ENCODE measurements around the gene OR12D1. TPM values are rescaled to one million over a fixed set of nuclear protein-coding genes. Genes with fewer than 3 reads are reported as not detected.
"Not testable (repeated sequence)": the region's sequence is repeated elsewhere in the genome, so short reads cannot be mapped to it uniquely, and the experiment has no call there.

Gene OR12D1
- total and polyA plus RNA-seq, 3 donors from 2014 or later = not detected

DNA sequence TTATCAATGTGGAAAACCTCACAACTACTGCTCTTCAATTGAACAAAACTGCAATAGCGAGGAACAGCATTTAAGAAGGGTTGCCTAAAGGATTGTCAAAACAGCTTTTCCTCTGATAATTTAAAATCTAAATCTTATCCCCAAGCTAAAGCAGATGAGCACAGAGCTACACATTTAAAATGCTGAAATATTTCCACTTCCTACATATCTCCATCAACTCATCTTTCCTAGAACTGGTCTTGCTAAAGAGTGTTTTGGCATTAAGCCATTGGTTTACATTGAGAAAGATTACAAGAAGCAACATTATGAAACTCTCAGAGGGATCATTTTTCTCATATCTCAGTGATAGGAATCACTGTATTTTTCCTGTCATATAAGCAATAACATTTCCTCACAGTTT, 28.0 kb downstream of the OR12D1 start:
- DNase-seq = no peak
- no peaks in the 10 kb centered on the region for H3K27me3 ChIP-seq
- no peaks in the 10 kb centered on the region for H3K9me3 ChIP-seq
- intact Hi-C loops (cut with DNase I; ENCODE audit: low total_unique reads) = no loop called here
- 86 to 91% methylated on average over 1 of the region's 1 CpG for WGBS, 2 donors
- H3K4me3 ChIP-seq = no peak overlapping the region
- H3K36me3 ChIP-seq (ENCODE audit: low read depth, missing control alignments) = no peaks in the 10 kb centered on the region
- TF ChIP-seq, protein P1, sequence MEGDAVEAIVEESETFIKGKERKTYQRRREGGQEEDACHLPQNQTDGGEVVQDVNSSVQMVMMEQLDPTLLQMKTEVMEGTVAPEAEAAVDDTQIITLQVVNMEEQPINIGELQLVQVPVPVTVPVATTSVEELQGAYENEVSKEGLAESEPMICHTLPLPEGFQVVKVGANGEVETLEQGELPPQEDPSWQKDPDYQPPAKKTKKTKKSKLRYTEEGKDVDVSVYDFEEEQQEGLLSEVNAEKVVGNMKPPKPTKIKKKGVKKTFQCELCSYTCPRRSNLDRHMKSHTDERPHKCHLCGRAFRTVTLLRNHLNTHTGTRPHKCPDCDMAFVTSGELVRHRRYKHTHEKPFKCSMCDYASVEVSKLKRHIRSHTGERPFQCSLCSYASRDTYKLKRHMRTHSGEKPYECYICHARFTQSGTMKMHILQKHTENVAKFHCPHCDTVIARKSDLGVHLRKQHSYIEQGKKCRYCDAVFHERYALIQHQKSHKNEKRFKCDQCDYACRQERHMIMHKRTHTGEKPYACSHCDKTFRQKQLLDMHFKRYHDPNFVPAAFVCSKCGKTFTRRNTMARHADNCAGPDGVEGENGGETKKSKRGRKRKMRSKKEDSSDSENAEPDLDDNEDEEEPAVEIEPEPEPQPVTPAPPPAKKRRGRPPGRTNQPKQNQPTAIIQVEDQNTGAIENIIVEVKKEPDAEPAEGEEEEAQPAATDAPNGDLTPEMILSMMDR (IDR thresholded peaks at IDR 0.05) = no peak
- no peak for TF ChIP-seq POLR2A (IDR thresholded peaks at IDR 0.05)
- H3K4me1 ChIP-seq = no peaks in the 10 kb centered on the region
- H3K27ac ChIP-seq = no peak overlapping the region

DNA sequence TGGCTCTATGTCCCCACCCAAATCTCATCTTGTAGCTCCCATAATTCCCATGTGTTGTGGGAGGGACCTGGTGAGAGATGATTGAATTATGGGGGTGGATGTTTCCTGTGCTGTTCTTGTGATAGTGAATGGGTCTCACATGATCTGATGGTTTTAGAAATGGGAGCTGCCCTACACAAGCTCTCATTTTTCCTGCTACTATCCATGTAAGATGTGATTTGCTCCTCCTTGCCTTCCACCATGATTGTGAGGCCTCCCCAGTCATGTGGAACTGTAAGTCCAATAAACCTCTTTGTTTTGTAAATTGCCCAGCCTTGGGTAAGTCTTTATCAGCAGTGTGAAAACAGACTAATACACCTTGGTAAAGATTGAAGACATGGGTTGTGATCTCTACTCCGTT, 29.3 kb downstream of the OR12D1 start:
- DNase-seq; H3K9me3 ChIP-seq; H3K4me3 ChIP-seq; H3K4me1 ChIP-seq; H3K27ac ChIP-seq; H3K36me3 ChIP-seq (ENCODE audit: low read depth, missing control alignments); H3K27me3 ChIP-seq; intact Hi-C loops (cut with DNase I; ENCODE audit: low total_unique reads): not testable (repeated sequence)
- WGBS, 2 donors = 83 to 100% methylated on average over 1 of the region's 1 CpG

DNA sequence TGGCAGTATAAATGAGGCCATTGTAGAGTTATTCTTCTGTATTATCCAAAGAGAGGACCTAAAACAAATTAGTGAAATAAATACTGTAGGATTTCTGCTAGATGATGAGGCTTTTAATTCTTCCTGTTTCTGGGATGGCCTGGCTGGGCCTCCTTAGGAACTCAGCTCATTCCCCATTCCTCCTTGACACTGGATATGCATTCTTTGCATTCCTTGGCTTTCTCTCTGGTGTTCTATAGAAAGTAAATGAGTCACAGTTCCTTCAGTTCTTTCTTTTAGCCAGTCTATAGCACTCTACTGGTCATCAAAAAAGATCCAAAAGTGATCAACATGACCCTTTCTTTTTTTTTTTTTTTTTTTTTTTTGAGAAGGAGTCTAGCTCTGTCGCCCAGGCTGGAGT, 32.9 kb downstream of the OR12D1 start:
- Histone ChIP-seq H3K9me3 (no peaks in the 10 kb centered on the region), H3K4me1 (no peaks in the 10 kb centered on the region), H3K4me3 (no peak overlapping the region), H3K27me3 (no peaks in the 10 kb centered on the region), H3K36me3 (ENCODE audit: low read depth, missing control alignments) (no peaks in the 10 kb centered on the region), H3K27ac (no peak overlapping the region)
- intact Hi-C loops (cut with DNase I; ENCODE audit: low total_unique reads) = no loop called here
- TF ChIP-seq POLR2A (IDR thresholded peaks at IDR 0.05) = no peak
- TF ChIP-seq, protein P1 (IDR thresholded peaks at IDR 0.05) = no peak
- 67 to 90% methylated on average over 1 of the region's 1 CpG for WGBS, 2 donors
- DNase-seq = no peak

DNA sequence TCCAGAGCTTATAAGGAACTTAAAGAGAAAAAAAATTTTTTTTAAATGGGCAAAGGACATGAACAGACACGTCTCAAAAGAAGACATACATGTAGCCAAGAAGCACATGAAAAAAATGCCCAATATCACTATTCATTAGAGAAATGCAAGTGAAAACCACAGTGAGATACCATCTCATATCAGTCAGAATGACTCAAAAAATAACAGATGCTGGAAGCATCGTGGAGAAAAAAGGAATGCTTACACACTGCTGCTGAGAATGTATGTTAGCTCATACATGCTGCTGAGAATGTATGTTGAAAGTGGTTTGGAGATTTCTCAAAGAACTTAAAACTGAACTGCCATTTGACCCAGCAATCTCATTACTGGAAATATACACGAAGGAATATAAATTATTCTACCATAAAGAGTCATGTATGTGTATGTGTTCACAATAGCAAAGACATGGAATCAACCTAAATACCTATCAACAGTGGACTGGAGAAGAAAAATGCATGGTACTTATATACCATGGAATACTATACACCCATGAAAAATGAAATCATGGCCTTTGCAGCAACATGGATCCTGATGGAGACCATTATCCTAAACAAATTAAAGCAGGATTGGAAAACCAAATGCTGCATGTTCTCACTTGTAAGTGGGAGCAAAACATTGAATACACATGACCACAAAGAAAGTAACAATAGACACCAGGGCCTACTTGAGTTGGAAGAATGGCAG, 36.9 kb downstream of the OR12D1 start:
- intact Hi-C loops (cut with DNase I; ENCODE audit: low total_unique reads) = no loop called here
- Histone ChIP-seq H3K9me3 (no peaks in the 10 kb centered on the region), H3K27ac (no peak overlapping the region), H3K4me3 (no peak overlapping the region), H3K27me3 (no peaks in the 10 kb centered on the region), H3K36me3 (ENCODE audit: low read depth, missing control alignments) (no peaks in the 10 kb centered on the region), H3K4me1 (no peaks in the 10 kb centered on the region)
- no peak for DNase-seq
- 80 to 83% methylated on average over 3 of the region's 3 CpGs for WGBS, 2 donors
- TF ChIP-seq, protein P1 (IDR thresholded peaks at IDR 0.05) = no peak
- TF ChIP-seq POLR2A (IDR thresholded peaks at IDR 0.05) = no peak

DNA sequence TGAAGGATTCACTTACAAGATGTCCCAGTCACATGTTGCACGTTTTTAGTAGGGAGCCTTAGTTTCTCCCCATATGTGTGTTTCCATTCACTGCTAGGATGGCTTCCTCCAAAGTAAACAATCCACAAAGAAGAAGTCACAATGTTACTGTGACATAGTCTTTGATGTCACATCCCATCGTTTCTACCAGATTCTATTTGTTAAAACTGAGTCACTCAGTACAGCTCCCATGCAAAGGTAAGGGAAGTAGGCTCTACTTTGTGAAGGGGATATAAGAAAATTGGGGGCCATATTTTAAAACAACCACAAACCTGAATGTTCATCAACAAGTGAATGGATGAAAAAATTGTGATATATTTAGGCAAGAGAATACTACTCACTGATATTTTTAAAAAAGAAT, 42.2 kb downstream of the OR12D1 start, which contains the start of the genes OR11A1 and OR2H1:
Gene OR11A1 (minus strand): TSS at position 101 of the 400 bp plus-strand sequence. CDS start 29,430 bp downstream, outside the sequence.
Gene OR2H1 (plus strand): TSS at position 185 of the 400 bp plus-strand sequence. CDS start 4,615 bp downstream, outside the sequence.
- Histone ChIP-seq H3K4me1 (no peaks in the 10 kb centered on the region), H3K9me3 (no peaks in the 10 kb centered on the region), H3K36me3 (ENCODE audit: low read depth, missing control alignments) (no peaks in the 10 kb centered on the region), H3K27me3 (no peaks in the 10 kb centered on the region), H3K27ac (no peak within 1 kb of the TSS), H3K4me3 (no peak within 1 kb of the TSS)
- intact Hi-C loops (cut with DNase I; ENCODE audit: low total_unique reads) = no loop called here
- 59 to 60% methylated on average over 2 of the region's 2 CpGs for WGBS, 2 donors
- TF ChIP-seq, protein P1 (IDR thresholded peaks at IDR 0.05) = no peak
- TF ChIP-seq POLR2A (IDR thresholded peaks at IDR 0.05) = no peak
- DNase-seq = no peak

Measured in testis (tissue), 3 donors.